BJ (cell line): ENCODE results near the gene PRSS27. TPM values are rescaled to one million over a fixed set of nuclear protein-coding genes. Genes with fewer than 3 reads are reported as not detected.

ENCODE experiments used
- CTCF ChIA-PET: fragments of 350-600 bp; formaldehyde crosslinking; extraction: SDS; loops from one replicate; lab custom pipeline; 2021; ENCODE audit warnings: antibody characterized with exemption, inconsistent platforms; lab: Yijun Ruan, JAX
- POLR2A ChIA-PET: fragments of 300-600 bp; sonication (Branson Sonifier 250); formaldehyde crosslinking; extraction: SDS; loops from one replicate; lab custom pipeline; 2021; ENCODE audit warnings: antibody characterized with exemption; lab: Charles Lee
- DNase-seq: peaks from one replicate; pipeline ENCODE4 v3.0.0-alpha.2; 2011; ENCODE audit warnings: low read depth
- H3K27me3 ChIP-seq: 2 replicates; pipeline ENCODE4 v1.6.0; 2011; ENCODE audit warnings: low read length; ENCODE audit not compliant: control insufficient read depth, insufficient read depth
- H3K36me3 ChIP-seq: 2 replicates; pipeline ENCODE4 v1.5.1; 2011; ENCODE audit warnings: low read length; ENCODE audit not compliant: control insufficient read depth, insufficient read depth
- H3K4me3 ChIP-seq: 2 replicates; pipeline ENCODE4 v1.5.1; 2011; ENCODE audit warnings: low read depth, mild to moderate bottlenecking, control low read depth, low read length
- polyA plus RNA-seq: library from polyadenylated mRNA; depleted of rRNA; stranded (reverse); fragments of >200 nt; gene quantifications from 2 replicates; pipeline ENCODE4 v1.2.3, GENCODE V29; 2011
- TF ChIP-seq, protein P1 (sequence below): IDR thresholded peaks from 2 replicates; pipeline ENCODE4 v1.5.1; 2011; ENCODE audit warnings: low read depth, mild to moderate bottlenecking, control low read depth, inconsistent platforms, low read length, moderate library complexity; ENCODE audit not compliant: insufficient read depth

PRSS27 gene
- polyA plus RNA-seq, 1 experiment, result 0.97 TPM

DNA sequence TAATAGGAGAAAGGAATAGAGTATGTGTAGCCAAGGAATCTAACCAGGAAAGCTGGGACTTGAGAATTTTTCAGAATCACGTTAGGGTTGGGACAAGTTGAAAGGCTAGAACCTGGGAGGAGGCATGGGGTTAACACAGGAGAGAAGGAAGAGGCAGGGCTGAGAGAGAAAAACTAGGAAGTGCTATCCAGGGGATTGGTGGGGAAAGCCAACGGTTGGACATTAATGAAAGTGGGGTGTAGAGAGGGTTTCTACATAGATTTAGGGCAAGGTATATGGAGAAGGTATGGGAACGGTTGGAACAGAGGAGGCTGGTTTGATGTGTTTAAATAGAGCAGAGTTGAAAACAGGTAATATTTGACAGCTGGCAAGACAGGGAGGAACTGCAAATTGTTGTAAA lies 35.1 kb upstream of the PRSS27 start:
- no peaks in the 10 kb centered on the region for H3K27me3 ChIP-seq
- POLR2A ChIA-PET, result no interaction called here

DNA sequence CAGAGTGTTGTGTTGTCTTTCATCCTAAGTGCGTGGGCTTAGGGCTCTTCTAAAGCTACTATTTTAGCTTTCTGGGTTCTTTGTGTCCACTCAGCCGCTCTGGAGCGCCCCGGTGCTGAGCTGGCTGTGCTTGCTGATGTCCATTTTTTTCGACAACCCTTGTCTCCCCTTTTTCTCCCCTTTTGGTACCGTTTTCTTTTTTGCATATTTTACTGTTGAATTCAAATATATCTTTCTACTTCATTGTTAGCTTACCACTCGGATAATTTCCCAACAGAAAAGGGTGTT lies 33.7 kb upstream of the PRSS27 start:
- ChIA-PET POLR2A (interaction anchor here (0.7 kb wide), 1 partner anchor 25 kb away, joined by 3 read pairs; no protein-coding TSS in a partner anchor), CTCF (interaction anchor here (1.2 to 1.8 kb wide), 3 partner anchors 10 to 115 kb away, joined by 5 to 7 read pairs (median 7); no protein-coding TSS in a partner anchor)
- DNase-seq, result no peak

More for the DNA sequence above, 35.1 kb upstream of the PRSS27 start:
- DNase-seq, result no peak
- Histone ChIP-seq H3K4me3 (0 out of 2 replicates have a peak overlapping the region, but pooled peaks have one; percentile 7), H3K36me3 (peaks cover 19% of the 10 kb centered on the region)
- CTCF ChIA-PET, result interaction anchor here (1.0 kb wide), 1 partner anchor 9 kb away, joined by 3 read pairs; no protein-coding TSS in a partner anchor
- TF ChIP-seq, protein P1, sequence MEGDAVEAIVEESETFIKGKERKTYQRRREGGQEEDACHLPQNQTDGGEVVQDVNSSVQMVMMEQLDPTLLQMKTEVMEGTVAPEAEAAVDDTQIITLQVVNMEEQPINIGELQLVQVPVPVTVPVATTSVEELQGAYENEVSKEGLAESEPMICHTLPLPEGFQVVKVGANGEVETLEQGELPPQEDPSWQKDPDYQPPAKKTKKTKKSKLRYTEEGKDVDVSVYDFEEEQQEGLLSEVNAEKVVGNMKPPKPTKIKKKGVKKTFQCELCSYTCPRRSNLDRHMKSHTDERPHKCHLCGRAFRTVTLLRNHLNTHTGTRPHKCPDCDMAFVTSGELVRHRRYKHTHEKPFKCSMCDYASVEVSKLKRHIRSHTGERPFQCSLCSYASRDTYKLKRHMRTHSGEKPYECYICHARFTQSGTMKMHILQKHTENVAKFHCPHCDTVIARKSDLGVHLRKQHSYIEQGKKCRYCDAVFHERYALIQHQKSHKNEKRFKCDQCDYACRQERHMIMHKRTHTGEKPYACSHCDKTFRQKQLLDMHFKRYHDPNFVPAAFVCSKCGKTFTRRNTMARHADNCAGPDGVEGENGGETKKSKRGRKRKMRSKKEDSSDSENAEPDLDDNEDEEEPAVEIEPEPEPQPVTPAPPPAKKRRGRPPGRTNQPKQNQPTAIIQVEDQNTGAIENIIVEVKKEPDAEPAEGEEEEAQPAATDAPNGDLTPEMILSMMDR, result no peak

DNA sequence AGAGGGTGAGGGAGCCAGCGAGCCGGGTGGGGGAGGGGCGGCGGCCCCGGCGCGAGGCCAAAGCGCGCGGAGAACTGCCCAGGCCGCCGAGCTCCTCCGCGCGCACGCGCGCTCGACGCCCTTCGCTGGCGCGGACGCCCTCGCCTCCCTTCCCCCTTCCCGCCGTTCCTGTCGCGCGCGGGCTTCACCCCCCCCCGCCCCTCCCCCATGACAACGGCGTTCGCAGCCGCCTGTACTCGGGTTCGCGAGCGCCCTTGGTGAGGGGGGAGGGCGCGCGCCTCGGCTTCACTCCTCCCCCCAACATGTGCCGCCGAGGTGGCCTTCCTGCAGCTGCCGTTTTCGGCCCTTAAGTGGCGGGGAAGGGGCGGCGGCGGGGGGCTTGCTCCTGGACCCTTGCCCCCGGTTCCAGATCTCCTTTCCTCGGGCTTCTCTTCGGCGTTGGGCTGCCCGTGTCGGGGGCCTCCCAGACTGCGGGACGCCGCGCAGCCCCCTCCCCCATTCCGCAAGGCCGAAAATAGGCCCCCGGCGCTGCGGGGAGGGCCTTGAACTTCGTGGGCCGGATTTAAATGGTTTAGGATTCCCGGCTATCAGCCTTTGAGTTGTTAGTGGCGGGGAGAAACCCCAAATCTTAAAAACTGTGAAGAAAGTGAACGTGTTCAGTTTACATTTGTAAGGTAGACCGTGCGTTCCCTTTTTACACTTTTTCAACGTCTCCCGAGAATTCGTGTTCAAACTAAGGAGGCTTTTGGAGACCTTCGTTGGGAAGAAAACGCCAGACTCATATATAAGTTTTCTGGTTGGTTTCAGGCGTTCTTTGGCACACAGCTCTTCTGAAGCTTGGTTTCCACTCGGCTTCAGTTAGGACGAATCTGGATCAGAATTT lies 33.1 kb upstream of the PRSS27 start:
- peak; percentile 18 for DNase-seq
- peak overlapping the region; percentile 92 for H3K4me3 ChIP-seq
- TF ChIP-seq, protein P1, result no peak
- H3K27me3 ChIP-seq, result no peaks in the 10 kb centered on the region
- peaks cover 7% of the 10 kb centered on the region for H3K36me3 ChIP-seq
- CTCF ChIA-PET, result interaction anchor here (1.7 to 1.8 kb wide), 2 partner anchors 10 to 115 kb away, joined by 7 read pairs; no protein-coding TSS in a partner anchor
- POLR2A ChIA-PET, result interaction anchor here (0.6 to 0.7 kb wide), 2 partner anchors 14 to 26 kb away, joined by 3 to 8 read pairs; no protein-coding TSS in a partner anchor

More for the DNA sequence above, 33.7 kb upstream of the PRSS27 start:
- Histone ChIP-seq H3K27me3 (no peaks in the 10 kb centered on the region), H3K4me3 (peak overlapping the region; percentile 92), H3K36me3 (peaks cover 10% of the 10 kb centered on the region)
- TF ChIP-seq, protein P1, result peak; percentile 8; the same call in 1 of the 2 replicates

DNA sequence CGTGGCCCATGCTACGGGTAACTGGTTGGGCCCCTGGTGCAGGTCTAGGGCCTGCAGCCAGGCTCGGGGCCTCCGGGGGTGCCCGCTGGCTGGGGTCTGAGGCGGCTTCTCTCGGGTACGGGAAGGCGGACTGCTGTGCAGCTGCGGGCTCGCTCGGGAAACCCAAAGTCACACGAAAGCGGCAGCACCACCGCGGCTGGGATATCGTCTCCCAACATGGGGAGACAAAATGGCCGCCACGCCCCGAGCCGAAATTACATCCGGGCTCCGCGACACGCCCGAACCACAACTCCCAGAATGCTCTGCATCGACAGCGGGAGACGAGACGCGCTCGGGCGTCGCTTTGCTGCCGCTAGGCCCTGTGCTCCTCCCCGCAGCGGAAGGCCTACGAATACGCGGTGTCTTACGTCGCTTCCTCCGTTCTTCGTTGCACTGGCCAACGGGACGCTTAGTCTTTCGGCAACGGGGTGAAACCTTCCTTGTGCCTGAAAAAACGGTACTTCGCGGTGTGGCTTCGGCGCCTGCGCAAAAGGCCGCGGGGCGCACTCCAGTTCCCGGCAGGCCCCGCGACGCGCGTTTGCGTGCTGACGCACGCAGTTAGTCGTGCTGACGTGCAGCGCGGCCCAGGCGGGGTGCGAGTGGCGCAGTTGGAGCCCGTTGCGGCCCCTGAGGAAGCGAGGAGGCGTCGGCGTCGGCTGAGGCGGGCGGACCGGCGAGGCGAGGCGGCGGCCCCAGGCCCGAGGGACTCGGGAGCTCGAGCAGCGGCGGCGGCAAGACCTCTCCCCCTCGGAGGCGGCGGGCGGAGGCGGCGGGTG lies 32.2 kb upstream of the PRSS27 start, which contains the start of gene SRRM2:
TSS of gene SRRM2 (plus strand) at position 604 of the 815 bp plus-strand sequence. CDS start 3,727 bp downstream, outside the sequence.
- POLR2A ChIA-PET, result interaction anchor here (0.6 kb wide), 1 partner anchor 13 kb away, joined by 8 read pairs; no protein-coding TSS in a partner anchor

More for the DNA sequence above, 32.2 kb upstream of the PRSS27 start, which contains the start of gene SRRM2:
- Histone ChIP-seq H3K4me3 (peak within 1 kb of the TSS; percentile 92), H3K27me3 (no peaks in the 10 kb centered on the region), H3K36me3 (peaks cover 1% of the 10 kb centered on the region)
- CTCF ChIA-PET, result interaction anchor here (0.6 to 1.8 kb wide), 3 partner anchors 11 to 123 kb away, joined by 3 to 7 read pairs (median 7); no protein-coding TSS in a partner anchor
- TF ChIP-seq, protein P1, result no peak
- peak; percentile 62 for DNase-seq
